ENCODE measurements around the gene PAFAH2.

PAFAH2 gene

DNA sequence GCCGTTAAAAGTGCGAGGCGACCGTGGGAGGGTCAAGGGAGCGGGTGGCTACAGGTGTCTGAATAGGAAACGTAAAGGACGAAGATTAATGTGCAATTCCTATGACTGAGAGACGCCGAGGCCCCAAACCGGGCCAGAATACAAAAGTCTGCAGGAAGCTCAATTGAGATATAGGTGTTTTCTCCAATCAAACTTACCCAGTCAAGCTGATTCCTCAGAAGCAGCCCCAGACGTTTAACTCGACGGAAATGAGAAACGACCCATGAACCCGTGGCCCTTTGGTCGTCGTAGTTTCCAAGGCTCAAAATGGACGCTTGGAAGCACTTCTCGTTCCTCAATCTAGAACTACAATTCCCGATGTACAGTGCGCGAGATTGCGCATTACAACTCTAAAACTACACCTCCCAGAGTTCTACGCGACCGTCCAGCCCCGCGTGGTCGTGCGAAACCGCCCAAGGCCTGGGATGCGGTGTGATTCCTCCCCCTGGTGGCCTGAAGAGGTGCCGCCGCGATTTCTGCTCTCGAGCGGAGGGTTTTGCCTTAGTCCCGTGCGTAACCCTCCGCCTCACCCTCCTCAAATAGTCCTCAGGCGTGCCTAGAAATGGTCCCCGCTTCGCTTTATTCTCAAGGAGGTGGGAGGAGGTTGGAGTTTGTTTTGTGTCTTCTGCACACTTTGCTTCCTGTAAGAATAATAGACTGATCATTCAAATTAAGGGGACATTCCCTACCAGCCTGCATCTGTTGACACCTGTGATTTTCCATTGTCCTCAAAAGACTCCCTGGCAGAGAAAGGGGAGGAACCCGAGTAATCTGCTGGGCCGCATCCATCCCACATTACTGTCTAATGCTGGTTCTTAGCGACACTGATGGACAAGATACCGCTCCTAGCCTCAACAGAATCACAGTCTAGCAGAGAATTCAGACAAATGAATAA, at the start of gene PAFAH2:
Gene PAFAH2 (minus strand): TSS at position 236 of the 934 bp plus-strand sequence. CDS start 7,247 bp downstream, outside the sequence.
- DNase-seq, result peak; percentile 95 to 97

DNA sequence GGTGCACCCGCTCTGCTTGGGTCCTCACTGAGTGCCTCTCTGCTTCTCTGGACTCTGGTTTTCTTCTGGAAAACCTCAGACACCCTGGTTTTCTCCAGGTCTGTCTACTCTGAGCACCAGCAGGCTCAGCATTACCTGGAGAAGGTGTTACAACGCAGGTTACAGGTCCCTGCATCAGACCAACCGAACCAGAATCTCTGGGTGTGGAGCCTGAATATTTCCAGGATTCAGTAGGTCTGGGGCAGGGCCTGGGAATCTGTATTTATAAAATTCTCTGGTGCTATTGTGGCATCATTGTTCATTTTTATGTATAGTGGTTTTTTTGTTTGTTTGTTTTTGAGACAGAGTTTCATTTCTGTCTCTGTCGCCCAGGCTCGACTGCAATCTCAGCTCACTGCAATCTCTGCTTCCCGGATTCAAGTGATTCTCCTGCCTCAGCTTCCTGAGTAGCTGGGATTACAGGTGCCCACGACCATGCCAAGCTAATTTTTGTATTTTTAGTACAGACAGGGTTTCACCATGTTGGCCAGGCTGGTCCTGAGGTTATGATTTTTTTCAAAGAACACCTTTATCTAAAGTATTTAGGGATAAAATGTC, 49.5 kb upstream of the PAFAH2 start:
- DNase-seq, result no peak

DNA sequence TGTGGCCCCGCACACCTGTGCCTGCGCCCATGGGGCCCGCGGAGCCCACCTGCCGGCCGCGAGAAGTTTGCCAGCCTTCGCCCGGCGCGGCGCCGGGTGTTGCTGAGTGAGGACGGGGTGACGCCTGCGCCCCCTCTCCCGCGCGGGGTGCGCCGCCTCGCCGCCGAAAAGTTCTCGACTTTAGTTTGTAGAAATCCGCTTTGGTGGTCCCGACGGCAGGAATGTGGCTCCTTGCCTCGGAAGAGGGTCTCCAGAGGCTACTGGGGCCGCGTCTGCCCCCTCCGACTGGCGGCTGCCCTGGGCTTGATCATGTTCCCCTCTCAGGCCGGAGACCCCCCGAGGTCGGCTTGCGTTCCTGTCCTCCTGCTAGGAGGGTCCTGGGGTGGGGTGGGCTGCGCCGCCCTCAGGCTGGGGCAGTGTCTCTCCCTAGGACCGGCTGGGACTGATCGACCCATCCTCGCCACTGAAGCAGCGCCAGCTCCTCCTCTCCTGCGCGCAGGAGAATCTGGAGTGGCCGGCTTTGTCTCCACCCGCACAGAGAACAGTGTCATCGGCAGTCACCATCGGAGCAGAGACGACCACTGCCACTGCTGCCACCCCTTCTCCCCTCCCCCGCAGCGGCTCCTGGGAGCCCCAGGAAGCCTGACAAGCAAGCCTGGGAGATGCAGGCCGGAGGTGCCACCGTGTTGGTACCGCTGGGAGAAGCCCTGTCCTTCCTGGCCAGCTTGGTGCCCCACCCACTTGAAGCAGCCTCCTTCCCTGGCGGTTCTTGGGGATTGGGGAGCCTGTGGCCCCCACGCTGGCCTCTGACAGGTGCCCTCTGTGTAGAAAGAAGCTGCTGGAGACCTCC, 48.6 kb upstream of the PAFAH2 start:
- no peak for DNase-seq

DNA sequence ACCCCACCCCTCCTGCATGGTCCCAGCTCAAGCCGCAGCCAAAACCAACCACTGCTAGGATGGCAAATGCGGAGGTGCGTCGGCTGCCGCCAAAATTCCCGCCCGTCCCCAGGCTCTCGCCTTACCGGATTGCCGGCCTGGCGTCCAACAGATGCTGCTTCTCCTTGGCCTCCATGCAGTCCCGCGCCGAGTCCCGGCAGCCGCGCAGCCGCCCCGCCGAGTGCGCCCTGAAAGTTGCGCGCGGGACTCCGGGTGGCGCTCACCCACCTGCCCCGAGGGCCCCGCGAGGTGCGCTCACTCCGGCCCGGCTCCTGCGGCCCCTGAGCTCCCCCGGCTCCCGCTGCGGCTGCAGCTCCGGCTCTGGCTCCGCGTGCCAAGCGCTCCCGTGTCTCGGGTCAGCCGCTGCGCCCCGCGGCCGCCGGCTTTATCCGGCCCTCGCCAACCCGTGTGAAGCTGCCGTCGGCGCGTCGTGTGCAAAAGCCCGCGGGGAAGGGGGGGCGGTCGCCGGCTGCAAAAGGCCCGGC, 47.9 kb upstream of the PAFAH2 start, which contains the start of gene SLC30A2:
Gene SLC30A2 (minus strand): TSS at position 397 of the 524 bp plus-strand sequence. CDS start 222 bp downstream, at position 175.
- no peak for DNase-seq

DNA sequence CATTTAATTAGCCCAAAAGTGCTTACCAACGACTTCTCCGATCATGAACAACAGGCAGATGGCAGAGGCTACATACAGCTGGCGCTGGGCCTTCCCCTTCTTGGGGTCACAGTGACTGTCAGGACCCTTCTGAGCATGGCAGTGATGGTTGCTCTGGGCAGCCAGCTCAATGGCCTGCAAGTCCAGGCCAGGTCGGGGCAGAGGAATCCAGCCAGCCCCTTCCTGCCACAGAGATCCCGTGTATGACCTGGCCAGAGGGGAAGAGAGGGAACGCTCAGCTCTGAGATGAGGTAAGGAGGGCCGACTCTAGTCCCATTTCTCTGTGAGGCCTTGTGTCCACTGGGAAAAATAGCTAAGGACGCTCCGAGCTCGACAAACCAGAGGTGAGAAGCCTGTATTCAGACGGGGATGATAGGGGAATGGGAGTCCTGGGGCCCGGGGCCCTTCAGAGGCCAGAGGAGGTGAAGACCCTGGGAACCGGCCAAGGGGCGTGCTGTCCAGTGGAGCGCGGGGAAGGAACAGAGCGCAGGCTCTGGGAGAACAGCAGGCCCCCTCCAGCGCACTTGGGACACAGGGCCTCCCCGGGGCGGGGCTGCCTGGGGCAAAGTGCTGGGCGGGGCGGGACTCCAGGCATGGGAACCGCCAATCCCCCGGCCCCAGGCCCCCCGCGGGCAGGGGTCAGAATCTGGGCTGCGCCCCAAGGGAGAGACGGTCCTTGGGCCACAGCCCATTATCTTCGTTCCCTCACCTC, 47.3 kb upstream of the PAFAH2 start:
- DNase-seq, result no peak

DNA sequence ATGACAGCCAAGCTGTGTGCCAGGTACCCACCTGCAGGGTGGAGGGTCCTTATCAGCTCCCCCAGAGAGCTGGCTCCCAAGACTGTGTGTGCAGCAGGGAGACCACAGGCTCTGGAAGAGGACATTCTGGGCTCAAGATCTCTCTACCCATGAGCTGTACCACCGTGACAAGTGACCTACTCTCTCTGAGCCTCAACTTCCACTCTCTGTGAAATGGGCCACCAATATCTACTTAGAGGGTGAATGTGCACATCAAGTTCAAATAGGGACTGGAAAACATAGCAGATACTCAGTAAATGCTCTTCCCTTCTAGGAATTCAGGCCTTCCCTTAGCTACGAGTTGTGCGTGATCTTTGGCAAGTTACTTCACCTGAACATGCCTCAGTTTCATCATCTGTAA, 46.6 kb upstream of the PAFAH2 start:
- DNase-seq, result no peak

DNA sequence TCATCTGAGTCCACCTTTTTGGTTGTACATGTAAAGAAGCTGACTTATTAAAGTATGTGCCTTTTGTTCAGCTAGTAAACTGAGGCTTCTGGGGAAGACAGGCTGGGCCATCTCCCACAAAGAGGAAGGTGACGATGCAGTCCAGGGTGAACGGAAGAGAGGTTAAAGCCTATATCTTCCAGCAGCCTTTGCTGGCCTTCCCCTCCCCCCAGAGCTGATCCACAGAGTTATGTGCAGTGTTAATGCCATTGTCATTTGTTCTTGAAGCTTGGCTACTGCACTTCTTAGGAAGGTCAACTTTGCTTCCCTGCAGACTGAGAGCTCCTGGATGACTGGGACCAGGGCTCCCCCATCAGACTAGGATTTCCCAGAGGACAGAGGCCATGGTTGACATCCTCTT, 45.9 kb upstream of the PAFAH2 start:
- no peak for DNase-seq

DNA sequence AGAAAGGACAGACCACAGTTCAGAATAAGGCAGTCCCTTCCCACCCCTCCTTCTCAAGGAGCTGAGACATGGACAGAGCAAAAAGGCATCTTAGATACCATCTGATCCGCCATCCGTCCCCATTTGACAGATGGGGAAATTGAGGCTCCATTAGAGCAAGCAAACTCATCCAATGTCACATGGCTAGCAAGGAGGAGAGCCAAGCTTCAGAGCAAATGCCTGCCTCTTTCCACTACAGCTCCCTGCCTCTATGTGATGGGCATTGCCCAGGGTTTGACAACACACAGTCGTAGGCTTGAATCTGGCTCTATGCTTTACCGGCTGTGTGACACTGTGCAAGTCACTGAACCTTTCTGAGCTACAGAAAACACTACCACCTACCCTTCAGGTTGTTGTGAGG, 44.1 kb upstream of the PAFAH2 start:
- DNase-seq, result no peak

DNA sequence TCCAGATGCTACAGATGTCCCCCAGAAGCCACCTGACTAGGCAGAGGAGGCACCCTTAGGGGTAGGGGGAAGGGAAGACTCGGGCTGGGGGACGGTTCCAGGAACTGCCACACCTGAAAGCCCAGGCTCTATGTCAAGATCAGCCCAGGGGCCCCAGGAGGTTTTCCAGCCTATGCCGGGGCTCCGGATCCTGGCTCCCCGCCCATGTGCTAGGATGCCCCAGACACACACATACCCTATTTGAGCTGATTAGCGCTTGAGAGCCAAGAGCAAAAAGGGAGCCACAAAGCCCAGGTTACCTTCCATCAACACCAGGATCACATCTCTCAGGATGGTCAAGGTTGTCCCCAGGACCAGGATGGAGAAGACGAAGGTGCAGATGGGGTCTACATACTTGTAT, 43.5 kb upstream of the PAFAH2 start:
- DNase-seq, result no peak

DNA sequence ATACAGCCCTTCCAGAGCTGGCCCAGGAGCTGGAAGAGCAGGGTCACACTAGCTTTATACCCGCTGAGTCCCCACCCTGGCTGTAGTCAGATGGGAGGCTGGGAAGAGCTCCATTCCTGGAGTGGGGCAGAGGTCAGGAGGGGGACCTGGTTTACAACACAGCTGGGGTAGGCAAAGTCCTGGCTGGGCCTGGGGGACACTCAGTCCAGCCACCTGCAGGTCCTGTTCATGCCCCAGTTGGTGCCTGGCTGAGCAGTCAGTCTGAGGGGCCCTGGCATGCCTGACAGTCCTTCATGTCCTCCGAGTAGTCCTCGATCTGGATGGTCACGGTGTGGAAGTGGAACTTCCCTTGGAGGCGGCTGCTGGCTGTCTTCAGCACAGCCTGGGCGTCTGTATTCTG, 41.0 kb upstream of the PAFAH2 start:
- DNase-seq, result no peak

DNA sequence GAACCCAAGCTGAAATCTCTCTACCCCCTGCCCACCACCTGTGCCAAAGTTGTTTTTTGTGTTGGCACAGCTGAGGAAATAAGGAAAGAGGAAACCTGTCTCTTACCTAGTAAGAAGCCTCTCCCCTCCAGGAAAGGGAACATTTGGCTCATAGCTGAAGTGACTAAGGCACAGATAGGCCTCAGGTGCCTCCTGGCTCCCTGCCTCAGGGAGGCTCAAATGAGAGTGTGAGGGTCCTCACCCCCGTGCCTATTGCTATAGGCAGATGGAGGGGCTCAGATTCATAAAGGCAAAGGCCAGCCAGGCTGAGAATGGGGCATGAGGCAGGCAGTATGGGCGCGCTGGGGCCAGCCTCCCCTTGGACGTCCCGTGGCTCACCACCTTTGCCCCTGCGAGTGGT, 40.6 kb upstream of the PAFAH2 start:
- no peak for DNase-seq

DNA sequence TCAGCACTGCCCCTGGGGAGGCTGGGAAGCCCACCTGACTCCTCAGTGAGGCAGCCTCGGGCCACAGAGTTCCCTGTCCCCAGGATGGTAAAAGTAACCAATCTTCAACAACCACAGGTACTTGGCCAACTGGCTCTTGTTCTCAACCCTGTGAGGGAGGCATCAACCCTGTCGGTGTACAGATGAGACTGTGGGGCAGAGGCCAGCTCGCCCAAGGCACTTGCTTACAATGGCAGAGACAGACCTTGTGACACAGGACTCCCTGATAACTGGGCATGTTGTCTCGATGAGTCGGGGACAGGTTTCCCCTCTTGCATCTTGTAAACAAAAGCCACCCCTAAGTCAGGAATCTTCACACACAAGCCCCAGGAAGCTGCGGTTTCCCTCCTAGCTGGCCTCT, 40.0 kb upstream of the PAFAH2 start:
- no peak for DNase-seq

DNA sequence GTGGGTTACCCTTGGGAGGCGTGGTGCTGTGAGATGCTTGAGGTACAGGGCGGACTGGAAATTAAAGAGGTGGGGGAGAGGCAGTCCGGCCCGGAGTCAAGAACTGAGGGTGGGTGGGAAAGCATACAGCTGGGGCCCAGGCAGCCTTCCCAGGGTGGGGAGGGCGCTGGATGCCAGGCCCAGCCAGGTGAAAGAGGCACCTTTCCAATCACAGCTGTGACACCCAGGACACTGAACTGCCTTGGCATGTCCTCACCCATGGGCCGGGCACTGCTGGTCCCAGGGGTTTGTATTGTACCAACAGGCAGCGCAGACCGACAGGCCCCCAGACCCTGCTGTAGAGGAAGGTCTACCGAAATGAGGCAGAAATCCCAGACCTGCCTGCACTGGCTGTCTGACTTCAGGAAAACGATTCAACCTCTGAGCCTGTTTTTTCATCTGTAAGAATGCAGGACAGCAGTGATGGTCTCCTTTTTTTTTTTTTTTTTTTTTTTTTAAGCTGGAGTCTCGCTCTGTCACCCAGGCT, 39.0 kb upstream of the PAFAH2 start:
- DNase-seq, result no peak

DNA sequence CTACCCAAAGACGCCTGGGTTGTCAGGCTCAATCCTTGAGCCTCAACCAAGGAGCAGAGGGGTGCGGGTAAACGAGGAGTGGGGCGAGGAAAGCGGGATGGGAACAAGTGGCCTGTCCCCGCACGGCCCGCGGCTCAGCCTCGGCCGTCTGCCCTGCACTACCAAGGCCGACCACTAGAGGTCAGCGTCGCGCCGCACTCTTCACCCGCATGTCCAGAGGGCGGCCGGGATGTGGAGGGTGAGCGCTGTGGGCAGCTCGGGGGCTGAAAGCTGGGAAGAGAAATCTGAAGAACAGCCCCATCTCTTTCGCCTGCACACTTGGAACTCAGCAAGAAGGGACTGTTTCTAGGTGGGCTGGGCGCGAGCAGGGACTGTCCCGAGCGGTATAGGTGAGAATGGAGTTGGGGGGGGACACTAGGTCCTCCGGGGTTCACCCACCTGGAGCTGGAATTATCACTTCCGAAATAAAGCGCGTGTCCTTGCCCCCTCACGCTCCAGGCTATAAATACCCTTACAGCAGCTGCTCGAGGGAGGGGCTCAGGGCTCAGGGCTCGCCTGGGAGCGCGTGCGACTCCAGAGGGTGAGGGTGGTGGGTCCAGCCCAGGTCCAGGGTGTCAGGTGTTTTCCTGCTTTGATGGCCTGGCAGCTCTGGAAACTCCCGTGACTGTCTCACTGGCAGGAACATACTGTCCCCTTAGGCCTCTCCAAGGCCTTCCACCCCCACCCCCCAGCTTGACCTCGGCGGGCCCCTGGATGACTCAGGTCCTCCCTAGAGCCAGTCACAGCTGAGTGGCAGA, 38.3 kb upstream of the PAFAH2 start:
- DNase-seq, result peak; percentile 82 to 86

DNA sequence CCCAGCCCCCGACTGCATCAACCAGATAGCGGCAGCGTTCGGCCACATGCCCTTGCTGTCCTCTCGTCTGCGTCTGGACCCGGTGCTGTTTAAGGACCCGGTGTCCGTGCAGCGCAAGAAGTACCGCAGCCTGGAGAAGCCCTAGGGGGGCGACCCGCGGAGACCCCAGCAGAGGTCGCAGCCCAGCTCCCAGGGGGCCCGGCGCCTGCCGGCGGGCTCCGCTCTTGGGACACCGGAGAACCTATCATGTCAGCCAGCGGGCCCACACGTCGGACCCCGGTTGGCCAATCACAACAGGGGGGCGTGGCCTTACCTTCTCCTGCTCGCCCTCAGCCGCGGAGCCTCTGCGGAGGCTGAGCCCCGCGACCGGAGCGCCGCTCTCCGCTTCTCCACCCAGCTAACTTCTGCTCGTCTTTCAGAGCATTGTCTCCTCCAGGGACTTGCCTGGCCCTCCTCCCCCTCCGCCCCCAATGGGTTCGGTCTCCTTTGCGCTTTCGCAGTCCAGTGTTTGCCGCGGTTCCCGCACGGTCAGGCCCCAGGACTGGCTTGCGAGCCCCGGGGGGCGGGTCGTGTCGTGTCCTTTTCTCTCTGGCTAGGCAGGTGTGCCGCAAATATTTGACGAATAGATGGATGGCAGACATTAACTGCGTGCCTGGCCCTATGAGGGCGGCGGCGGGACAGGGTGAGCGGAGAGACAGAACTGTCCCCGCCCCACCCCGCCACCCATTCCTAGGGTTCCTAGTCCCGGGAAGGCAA, 37.5 kb upstream of the PAFAH2 start:
- peak; percentile 93 to 96 for DNase-seq

DNA sequence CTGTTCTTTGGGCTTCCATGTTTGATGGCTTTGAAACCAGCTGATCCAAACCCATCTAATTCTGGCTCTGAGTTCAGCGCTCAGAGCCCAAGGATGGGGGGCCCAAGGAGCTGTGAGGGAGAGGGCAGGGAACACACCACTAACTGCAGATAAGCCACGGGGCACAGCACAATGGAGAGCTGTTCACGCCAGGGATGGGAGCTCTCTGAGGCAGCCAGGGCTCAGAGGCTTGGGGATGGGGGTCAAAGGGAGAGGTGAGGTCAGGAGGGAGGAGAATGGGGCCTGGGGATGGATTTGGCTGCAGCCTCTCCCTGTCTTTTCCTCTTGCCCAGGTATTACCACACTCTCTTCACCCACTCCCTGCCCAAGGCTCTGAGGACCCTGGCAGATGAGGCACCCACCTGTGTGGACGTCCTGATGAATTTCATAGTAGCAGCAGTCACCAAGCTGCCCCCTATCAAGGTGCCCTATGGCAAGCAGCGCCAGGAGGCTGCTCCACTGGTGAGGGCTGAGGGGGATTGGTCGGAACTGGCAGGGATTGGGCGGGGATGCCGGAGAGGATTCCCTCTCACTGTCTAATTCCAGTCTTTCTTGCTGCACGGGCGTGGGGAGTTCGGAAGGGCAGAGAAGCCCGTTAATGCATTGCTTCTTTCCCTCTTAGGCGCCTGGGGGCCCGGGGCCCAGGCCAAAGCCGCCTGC, 36.8 kb upstream of the PAFAH2 start:
- DNase-seq, result peak in 1 of 2 experiments; percentile 11

DNA sequence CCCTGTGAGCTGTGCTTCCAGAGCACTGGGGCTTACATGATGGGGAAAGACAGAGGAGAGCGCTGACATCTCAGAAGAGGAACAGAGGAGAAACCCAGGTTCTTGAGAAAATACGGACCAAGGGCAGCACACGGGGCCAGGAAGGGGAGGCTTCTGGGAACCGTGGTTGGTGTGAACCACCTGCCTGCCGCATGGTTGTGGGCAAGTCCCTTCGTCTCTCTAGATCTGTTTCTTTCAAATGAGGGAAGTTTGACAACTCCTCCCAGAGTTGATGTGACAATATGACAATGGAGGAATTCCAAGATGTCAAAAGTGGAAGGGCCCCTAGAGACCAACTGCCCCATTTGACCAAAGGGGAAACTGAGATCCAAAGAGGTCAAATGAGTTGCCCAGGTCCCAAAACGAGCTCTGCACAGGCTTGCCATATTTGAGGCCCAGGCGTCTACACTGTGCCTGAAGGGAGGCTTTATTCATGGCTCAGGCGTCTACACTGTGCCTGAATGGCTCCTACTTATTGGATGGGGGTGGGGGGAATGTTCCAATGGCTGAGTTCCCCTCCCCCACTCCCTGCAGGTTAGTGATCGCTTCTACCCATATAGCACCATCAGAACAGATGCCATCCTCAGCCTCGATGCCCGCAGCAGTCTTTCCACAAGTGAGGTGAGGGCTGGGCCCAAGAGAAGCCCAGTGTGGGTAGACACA, 34.9 kb upstream of the PAFAH2 start:
- no peak for DNase-seq

DNA sequence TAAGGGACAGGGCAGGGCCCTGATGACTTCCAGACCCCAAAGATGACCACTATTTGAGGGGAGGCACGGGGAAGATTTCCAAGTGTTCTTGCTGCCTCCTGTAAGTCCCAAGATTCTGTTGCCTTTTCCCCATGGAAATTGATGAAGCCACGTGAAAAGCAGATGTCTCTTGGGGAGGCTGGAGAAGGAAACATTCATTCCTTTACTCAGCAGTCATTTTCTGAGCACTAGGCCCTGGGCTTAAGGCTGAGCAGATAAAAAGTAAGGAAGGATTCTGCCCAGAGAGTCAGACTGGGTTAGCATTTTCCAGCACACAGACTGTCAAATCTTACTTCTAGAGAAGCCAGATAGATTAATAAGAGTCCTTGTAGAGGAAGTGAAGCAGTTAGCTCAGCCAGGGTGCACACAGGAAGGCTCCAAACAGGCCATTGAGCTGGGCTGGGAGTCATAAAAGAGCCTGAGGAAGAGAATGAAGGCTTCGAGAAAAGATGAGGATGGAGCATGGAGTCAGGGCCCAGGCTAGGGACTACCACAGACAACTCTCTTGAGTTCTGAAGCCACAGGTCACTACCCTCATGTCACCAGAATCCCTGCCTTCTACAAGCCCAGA, 33.9 kb upstream of the PAFAH2 start:
- DNase-seq, result no peak

DNA sequence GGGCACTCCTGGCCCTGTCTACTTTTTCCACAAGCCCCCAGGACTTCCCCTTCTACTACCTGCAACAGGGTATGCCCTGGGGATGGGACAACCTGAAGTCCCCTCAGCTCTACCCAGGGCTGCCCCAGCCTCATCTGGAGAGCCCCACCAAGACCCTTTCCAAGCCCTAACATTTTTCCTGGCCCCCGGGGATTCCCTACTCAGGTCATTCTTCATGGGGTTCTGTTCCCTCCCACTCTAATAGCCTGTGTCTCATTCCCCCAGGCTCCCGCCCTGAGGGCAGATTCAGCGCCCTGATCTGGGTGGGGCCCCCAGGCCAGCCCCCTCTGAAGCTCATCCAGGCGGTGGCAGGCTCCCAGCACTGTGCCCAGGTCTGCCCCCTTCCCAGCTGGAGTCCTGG, 33.3 kb upstream of the PAFAH2 start:
- no peak for DNase-seq

All from activated CD4-positive, alpha-beta T cell treated with anti-CD3 and anti-CD28 coated beads, Interleukin-2, amount 50 U/mL, for 48 hours (primary cell).